Measurements from ENCODE around the gene ZWILCH.

Gene ZWILCH

DNA sequence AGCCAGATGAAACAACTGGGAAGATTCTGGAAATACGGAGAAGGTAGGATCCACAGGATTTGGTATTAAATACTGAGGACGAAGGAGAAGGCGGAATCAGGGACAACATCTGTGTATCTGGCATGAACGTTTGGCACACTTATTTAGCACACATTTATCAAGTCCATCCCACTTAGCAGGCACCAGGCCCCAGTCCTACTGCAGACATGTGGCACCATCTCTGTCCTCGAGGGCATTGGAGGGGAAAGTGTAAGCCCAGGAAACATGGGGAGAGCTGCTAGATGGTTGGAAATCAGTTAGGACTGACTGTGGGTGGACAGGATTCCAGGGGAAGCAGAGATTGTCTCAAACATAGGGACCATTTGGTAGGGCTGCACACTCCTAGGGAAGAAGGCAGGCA is 89.7 kb downstream of the ZWILCH start:
- no peak overlapping the region for H3K27ac ChIP-seq
- TF ChIP-seq, protein P1, sequence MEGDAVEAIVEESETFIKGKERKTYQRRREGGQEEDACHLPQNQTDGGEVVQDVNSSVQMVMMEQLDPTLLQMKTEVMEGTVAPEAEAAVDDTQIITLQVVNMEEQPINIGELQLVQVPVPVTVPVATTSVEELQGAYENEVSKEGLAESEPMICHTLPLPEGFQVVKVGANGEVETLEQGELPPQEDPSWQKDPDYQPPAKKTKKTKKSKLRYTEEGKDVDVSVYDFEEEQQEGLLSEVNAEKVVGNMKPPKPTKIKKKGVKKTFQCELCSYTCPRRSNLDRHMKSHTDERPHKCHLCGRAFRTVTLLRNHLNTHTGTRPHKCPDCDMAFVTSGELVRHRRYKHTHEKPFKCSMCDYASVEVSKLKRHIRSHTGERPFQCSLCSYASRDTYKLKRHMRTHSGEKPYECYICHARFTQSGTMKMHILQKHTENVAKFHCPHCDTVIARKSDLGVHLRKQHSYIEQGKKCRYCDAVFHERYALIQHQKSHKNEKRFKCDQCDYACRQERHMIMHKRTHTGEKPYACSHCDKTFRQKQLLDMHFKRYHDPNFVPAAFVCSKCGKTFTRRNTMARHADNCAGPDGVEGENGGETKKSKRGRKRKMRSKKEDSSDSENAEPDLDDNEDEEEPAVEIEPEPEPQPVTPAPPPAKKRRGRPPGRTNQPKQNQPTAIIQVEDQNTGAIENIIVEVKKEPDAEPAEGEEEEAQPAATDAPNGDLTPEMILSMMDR (conservative IDR thresholded peaks at IDR 0.05), result no peak
- no peak for TF ChIP-seq ZFX (IDR thresholded peaks at IDR 0.05)

GRCh38 chr15:66595332-66595731 is 90.2 kb downstream of the ZWILCH start:
- TF ChIP-seq, protein P1 (conservative IDR thresholded peaks at IDR 0.05), result no peak
- TF ChIP-seq ZFX (IDR thresholded peaks at IDR 0.05), result no peak
- no peak overlapping the region for H3K27ac ChIP-seq

DNA sequence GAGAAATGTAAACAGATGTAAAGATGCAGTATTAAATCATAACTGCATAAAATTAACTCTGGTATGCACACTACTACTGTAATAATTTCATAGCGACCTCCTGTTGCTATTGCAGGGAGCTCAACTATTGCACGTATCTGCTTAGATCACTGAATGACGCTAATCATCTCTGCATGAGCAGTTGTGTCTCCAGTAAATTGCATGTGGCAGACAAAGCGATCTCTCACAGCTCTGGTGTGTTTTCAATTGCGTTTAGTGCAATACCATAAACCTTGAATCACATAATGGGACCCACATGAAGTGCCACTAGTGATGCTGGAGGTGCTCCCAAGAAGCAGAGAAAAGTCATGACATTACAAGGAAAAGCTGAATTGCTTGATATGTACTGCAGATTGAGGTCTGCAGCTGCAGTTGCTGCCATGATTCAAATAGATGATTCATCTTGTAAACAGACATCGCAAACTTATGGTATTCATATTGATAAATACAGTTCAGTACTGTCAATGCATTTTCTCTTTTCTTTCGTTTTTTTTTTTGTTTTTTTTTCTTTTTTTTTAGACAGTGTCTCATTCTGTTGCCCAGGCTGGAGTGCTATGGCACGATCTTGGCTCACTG is 90.9 kb downstream of the ZWILCH start:
- no peak overlapping the region for H3K27ac ChIP-seq
- no peak for TF ChIP-seq ZFX (IDR thresholded peaks at IDR 0.05)
- TF ChIP-seq, protein P1 (conservative IDR thresholded peaks at IDR 0.05), result no peak

DNA sequence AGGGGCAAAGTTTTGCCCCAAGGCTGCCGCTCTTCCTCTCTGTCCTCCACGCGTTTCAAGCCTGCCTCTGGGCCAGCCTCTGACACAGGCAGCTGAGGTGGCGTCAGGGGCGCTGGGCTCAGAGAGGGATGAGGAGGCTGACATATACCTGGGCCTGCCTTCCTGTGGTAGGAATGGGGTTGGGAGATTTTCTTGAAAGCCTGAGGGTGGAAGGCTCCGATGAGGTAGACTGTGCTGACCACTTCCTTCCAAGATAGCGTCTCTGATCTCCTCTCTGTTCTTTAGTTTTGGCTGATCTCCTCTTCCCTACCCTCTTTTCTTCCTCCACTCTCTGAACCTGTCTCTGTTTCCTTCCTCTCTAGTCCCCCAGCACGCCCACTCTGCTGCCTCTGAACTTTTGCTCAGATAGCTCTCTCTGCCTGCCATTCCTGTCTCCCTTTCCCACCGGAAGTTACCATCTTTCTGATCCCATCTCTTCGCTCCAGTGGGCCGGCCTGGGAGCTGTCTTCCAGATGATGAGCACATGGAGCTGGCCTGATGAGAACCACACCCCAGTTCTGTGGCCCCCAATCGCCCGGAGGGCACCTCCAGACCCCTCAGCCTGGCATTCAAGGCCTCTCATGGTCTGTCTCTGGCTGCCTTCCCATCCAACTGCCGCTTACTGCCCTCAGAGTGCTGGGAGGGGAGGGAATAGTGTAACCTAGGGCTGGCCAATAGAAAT is 93.1 kb downstream of the ZWILCH start:
- H3K27ac ChIP-seq, result no peak overlapping the region

More for the DNA sequence above, 93.1 kb downstream of the ZWILCH start:
- TF ChIP-seq, protein P1 (conservative IDR thresholded peaks at IDR 0.05), result no peak
- no peak for TF ChIP-seq ZFX (IDR thresholded peaks at IDR 0.05)
